ENCODE results near the gene HLA-E.
"Not testable (repeated sequence)": the region's sequence is repeated elsewhere in the genome, so short reads cannot be mapped to it uniquely, and the experiment has no call there.

The HLA-E gene

DNA sequence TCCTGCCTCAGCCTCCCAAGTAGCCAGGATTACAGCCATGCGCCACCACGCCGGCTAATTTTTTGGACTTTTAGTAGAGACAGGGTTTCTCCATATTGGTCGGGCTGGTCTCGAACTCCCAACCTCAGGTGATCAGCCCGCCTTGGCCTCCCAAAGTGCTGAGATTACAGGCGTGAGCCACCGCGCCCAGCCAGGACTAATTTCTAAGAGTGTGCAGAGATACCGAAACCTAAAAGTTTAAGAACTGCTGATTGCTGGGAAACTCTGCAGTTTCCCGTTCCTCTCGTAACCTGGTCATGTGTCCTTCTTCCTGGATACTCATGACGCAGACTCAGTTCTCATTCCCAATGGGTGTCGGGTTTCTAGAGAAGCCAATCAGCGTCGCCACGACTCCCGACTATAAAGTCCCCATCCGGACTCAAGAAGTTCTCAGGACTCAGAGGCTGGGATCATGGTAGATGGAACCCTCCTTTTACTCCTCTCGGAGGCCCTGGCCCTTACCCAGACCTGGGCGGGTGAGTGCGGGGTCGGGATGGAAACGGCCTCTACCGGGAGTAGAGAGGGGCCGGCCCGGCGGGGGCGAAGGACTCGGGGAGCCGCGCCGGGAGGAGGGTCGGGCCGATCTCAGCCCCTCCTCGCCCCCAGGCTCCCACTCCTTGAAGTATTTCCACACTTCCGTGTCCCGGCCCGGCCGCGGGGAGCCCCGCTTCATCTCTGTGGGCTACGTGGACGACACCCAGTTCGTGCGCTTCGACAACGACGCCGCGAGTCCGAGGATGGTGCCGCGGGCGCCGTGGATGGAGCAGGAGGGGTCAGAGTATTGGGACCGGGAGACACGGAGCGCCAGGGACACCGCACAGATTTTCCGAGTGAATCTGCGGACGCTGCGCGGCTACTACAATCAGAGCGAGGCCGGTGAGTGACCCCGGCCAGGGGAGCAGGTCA lies at the start of gene HLA-E:
TSS of gene HLA-E (plus strand) at position 429 of the 945 bp plus-strand sequence. CDS start at position 452, 23 bp downstream.
- DNase-seq, result peak; percentile 55

DNA sequence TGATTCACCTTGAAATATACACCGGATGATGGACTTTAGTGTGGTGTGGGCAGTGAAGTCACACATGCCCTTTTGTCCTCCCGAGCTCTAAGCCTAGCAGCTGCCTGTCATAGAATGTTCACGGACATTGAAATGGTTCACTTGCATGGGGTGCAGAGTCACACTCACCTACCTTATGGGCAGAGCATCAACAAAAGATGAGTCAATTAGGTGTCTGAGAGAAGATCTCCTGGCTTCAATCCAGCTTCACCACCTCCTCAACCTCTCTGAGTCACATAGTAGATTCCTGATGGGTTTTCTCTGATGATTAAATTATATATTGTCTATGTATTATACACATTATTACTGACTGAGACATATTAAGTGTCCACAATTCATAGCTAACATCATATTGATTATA lies 48.1 kb upstream of the HLA-E start:
- no peak for DNase-seq

- DNase-seq, result no peak
Measured at GRCh38 chr6:30443657-30444450, 45.5 kb upstream of the HLA-E start.

- no peak for DNase-seq
Measured at GRCh38 chr6:30444451-30444742, 44.9 kb upstream of the HLA-E start.

DNA sequence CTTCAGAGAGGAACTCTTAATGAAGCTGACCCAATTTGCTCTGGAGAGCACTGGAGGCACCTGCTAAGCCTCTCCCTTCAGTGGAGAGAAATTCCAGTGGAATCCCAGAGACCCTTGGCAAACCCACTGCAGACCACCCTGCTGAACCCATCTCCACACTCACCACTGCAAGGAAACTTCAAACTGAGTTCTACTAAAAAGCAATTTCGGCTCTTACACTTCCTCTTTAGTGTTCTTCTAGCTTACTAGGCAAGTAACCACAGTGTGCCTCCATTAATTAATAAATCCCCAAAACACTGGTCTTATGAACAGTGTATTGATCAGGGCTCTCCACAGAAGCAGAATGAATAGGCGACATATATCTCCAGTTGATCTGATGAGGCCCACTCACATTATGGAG lies 43.0 kb upstream of the HLA-E start:
- DNase-seq, result no peak

- no peak for DNase-seq
Measured at GRCh38 chr6:30447237-30447636, 42.1 kb upstream of the HLA-E start.

DNA sequence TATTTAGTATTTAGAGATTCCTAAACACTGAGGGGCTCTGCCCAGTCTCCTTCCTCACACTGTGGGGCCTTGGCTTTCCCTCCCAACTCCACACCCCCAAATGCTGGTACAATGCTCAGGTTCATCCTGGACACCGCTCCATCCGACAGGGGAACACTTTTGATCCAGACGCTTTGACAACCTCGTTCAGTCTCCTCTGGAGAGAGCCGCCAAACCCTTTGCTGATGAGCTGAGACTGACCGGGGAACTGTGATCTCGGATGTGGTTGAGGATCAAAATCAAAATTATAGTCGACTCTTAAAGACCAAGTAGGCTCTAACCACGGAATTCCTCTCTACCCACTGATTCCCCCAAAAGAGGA lies 38.8 kb upstream of the HLA-E start:
- DNase-seq, result no peak

GRCh38 chr6:30450909-30451841 lies 38.1 kb upstream of the HLA-E start:
- DNase-seq, result no peak

- DNase-seq, result no peak
Measured at GRCh38 chr6:30452736-30453507, 36.4 kb upstream of the HLA-E start.

DNA sequence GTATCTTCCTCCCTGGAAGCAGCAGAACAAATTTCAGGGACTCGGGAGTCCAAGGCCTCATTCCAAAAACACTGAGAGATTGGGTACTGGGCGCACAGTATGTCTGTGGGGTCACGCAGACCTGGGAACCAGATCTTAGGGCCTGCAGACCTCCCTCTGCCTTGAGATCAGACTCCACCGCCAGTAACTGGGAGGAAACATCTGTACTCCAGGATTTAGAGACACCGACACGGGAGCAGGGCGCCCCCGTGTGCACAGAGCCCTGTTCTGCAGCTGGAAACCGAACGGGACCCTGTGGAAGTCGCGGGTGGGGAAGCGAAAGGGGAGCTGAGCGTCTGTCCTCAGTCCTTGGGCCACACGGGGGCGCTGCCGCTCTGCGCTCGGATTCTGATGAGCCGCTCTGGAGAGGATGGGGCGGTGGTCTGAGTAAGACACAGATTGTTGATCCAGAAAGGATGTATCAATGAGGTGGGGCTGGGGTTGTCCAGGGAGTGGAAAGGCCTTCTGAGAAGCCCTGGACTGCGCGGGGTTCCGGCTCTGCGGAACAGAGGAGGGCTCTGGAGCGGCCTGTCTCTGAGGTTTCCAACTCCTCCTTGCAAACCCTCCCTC lies 35.7 kb upstream of the HLA-E start:
- no peak for DNase-seq

GRCh38 chr6:30459145-30459544 lies 30.2 kb upstream of the HLA-E start:
- DNase-seq, result no peak

- no peak for DNase-seq
Measured at GRCh38 chr6:30461055-30461454, 28.3 kb upstream of the HLA-E start.

DNA sequence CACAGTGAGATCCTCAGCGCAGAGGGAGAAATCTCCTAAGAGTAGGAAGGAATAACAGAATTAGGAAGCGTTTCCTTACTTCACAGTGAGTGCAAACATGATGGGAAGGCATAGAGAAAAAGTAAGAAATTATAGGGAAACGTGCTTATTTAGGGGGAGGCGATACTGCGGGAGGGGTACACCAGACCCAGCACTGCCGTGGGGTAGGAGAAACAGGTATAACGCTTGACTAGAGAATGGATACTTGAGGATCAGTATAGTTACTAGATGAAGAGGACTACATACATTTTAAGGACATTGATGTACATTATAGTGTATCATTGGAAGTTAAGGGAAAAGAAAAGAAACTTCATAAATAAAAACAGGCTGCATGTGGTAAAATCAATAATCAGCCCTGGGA lies 26.8 kb upstream of the HLA-E start:
- no peak for DNase-seq

DNA sequence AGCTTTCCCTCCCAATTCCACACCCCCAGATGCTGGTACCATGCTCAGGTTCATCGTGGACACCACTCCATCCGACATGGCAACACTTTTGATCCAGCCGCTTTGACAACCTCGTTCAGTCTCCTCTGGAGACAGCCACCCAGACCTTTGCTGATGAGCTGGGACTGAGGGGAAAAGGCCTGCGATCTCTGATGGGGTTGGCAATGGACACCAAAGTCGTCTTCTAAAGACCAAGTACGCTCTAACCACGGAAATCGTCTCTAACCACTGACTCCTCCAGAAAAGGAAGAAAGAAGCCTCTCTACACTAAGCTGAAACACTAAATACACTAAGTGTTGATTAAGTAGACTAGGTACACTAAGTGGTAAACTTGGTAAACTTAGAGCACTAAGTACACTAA lies 26.1 kb upstream of the HLA-E start:
- DNase-seq, result no peak

DNA sequence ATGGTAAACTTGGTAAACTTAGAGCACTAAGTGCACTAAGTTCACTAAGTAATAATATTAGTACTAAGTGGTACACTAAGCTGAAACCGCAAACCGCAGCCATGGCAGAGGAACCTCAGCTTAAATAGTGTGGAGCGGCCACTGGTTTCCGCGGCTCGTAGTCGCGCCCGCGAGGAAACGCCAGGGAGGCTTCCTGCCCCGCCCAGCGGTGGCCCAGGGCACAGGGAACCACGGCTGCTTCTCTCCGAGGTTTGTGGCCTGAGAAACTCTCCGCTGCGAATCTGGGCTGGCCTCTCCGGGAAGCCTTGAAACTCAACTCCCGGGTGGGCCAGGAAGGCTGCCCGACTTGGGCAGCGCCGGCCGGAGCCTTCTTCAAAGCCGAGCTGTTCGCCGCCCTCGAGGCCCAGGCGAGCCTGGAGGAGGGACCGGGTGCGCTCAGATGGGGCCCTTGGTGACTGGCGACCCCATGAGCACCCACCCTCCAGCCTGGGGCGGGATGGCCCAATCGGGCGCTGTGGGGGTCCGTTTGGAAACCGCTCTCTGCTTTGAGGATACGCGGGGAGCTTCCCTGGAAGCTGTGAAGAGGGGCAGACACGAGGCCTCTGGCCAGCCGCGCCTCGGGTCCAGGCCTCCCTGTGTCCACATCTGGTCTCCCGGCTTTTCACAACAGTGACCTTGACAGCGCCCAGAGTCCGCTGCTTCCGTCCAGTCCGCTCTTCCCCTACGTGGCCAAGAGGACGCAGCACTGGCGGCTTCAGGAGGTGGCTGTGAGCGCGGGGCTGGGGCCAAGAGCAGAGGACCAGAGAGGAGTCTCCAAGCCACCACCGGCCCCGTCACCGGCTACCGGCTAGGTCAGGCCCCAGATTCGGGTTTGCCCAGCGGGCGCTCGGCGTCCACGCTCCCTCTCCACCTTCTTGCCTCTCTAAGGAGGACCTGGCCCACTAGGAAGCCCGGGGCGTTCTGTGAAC lies 25.4 kb upstream of the HLA-E start:
- no peak for DNase-seq

- DNase-seq, result no peak
Measured at GRCh38 chr6:30465595-30466306, 23.6 kb upstream of the HLA-E start.

GRCh38 chr6:30470968-30471367 lies 18.3 kb upstream of the HLA-E start:
- no peak for DNase-seq

DNA sequence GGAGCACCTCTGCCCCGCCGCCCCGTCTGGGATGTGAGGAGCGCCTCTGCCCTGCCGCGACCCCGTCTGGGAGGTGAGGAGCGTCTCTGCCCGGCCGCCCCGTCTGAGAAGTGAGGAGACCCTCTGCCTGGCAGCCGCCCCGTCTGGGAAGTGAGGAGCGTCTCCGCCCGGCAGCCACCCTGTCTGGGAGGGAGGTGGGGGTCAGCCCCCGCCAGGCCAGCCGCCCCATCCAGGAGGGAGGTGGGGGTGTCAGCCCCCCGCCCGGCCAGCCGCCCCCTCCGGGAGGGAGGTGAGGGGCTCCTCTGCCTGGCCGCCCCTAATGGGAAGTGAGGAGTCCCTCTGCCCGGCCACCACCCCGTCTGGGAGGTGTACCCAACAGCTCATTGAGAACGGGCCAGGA lies 14.2 kb upstream of the HLA-E start:
- not testable (repeated sequence) for DNase-seq

DNA sequence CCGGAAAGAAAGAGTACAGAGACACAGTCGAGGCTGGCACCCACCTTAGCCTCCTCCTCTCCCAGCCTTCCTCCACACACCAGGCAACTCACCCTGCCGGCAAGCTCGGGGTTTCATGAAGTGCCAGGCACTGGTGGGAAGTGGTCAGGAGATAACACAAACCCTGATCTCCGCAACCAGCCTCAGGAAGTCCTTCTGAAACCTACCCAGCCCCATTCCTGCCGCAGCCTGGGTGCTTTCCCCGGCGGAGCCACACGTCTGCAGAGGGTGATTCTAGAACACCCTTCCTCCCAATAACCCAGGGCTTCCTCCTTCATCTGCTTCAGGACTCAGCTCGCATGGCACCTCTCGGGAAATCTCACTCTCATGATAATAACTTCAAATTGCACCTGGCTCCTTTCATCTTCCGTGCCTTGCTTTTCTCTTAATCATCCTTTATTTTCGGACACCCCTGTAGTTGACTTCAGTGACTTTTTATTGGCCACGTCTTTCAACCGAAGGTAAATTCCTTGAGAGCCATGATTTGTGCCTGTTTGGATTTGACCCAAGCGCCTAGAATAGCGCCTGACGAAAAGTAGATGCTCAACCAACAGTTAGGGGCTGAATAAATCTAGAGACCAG lies 8.7 kb upstream of the HLA-E start:
- no peak for DNase-seq

All from NCI-H510A (cell line).